Activated naive CD8-positive, alpha-beta T cell treated with anti-CD3 and anti-CD28 coated beads, Interleukin-2, amount 50 U/mL, for 24 hours (primary cell): Measurements from ENCODE around the gene ARL2.
A peak's percentile ranks its signal among the peaks of the same experiment; 100 is the strongest.
"Not testable (repeated sequence)": the region's sequence is repeated elsewhere in the genome, so short reads cannot be mapped to it uniquely, and the experiment has no call there.

Experiments used
- ATAC-seq: fragments of 150-1000 bp; cut with Tn5 transposase; one replicate; pipeline ENCODE4 v1.10.0; 2021
- DNase-seq: peaks from one replicate; pipeline ENCODE4 v3.0.0; 2021
- H3K27ac Mint-ChIP-seq: one replicate; pipeline ENCODE4 v1.8.0; 2021; ENCODE audit warnings: mild to moderate bottlenecking, mixed read lengths
- H3K27me3 Mint-ChIP-seq: one replicate; pipeline ENCODE4 v1.8.0; 2021; ENCODE audit warnings: mixed read lengths
- H3K36me3 Mint-ChIP-seq: one replicate; pipeline ENCODE4 v1.8.0; 2021; ENCODE audit warnings: low read depth, mixed read lengths
- H3K4me1 Mint-ChIP-seq: one replicate; pipeline ENCODE4 v1.8.0; 2021; ENCODE audit warnings: mixed read lengths
- H3K4me3 Mint-ChIP-seq: one replicate; pipeline ENCODE4 v1.8.0; 2021; ENCODE audit warnings: mild to moderate bottlenecking, moderate library complexity, mixed read lengths
- H3K9me3 Mint-ChIP-seq: one replicate; pipeline ENCODE4 v1.8.0; 2021; ENCODE audit warnings: mixed read lengths

ARL2 gene

DNA sequence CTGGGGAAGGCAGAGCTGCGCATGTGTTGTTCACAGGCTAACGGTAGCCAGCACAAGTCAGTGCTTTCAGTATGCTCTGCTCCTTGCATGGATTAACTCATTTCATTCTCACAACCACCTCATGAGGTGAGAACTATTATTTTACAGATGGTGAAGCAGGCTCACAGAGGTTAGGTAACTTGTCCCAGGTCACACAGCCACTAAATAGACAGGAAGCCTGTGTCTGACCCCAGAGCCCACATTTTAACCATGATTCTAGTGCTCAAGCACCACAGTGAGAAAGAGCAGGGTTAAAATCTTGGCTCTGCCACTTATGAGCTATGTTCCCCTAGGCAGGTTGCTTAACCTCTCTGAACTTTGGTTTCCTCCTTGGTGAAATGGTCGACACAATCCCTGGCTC, 7.0 kb downstream of the ARL2 start:
- H3K36me3 Mint-ChIP-seq, result peaks cover 18% of the 10 kb centered on the region
- no peaks in the 10 kb centered on the region for H3K27me3 Mint-ChIP-seq
- H3K4me3 Mint-ChIP-seq, result no peak overlapping the region
- DNase-seq (no peak), ATAC-seq (no peak)
- H3K9me3 Mint-ChIP-seq, result no peaks in the 10 kb centered on the region
- H3K4me1 Mint-ChIP-seq, result peaks cover 8% of the 10 kb centered on the region
- no peak overlapping the region for H3K27ac Mint-ChIP-seq

DNA sequence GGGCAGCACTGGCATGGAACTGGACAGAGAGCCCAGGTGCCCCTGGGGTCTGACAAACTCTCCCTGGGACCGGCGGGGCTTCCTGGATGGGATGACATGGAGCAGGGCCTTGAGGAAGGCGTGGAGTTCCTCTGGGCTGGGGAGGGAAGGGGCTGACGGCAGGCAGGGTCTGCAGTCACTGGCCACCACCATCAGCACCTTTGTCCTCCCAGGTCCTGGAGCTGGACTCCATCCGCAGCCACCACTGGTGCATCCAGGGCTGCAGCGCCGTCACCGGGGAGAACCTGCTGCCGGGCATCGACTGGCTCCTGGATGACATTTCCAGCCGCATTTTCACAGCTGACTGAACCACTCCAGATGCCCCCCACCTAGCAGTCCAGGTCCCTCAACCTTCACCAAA, 7.5 kb downstream of the ARL2 start:
- Mint-ChIP-seq H3K27me3 (no peaks in the 10 kb centered on the region), H3K36me3 (peaks cover 15% of the 10 kb centered on the region)

DNA sequence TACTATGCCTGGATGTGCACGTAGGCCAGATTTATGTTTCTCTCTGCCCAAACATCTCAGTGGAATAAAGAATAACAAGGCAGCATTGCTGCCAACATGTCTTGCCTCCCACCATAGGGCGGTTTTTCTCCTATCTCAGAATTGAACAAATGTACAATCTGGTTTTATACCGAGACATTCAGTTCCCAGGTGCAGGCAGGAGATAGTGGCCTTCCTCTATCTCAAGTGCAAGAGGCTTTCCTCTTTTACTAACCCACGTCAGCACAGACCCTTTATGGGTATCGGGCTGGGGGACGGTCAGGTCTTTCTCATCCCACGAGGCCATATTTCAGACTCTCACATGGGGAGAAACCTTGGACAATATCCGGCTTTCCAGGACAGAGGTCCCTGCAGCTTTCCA, 9.5 kb downstream of the ARL2 start:
- not testable (repeated sequence) for H3K36me3 Mint-ChIP-seq, H3K4me3 Mint-ChIP-seq, H3K9me3 Mint-ChIP-seq, H3K27me3 Mint-ChIP-seq, DNase-seq, H3K27ac Mint-ChIP-seq, ATAC-seq
- peaks cover 13% of the 10 kb centered on the region for H3K4me1 Mint-ChIP-seq

More for the DNA sequence above, 7.5 kb downstream of the ARL2 start:
- Mint-ChIP-seq H3K4me3 (no peak overlapping the region), H3K27ac (no peak overlapping the region), H3K4me1 (peaks cover 5% of the 10 kb centered on the region), H3K9me3 (no peaks in the 10 kb centered on the region)
- DNase-seq (no peak), ATAC-seq (no peak)

DNA sequence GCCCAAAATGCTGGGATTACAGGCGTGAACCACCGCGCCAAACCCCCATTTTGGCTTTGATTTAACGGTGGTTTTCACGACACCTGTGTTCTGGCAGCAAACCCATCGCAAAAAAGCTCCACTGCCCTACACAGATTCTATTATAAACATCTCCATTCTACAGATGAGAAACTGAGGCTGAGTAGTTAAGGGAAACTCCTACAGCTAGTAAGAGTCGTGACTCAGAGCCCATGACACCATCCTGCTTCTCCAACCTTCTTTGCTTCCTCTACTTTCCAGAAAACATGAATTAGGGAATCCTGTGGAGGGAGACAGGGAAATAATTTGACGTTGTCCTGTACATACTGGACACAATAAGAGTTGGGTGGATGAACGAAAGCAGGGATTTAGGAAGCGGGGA, 12.8 kb downstream of the ARL2 start:
- Mint-ChIP-seq H3K27me3 (no peaks in the 10 kb centered on the region), H3K36me3 (no peaks in the 10 kb centered on the region), H3K4me3 (peak overlapping the region; percentile 72), H3K9me3 (no peaks in the 10 kb centered on the region), H3K27ac (peak overlapping the region; percentile 69), H3K4me1 (peaks cover 16% of the 10 kb centered on the region)
- ATAC-seq (no peak), DNase-seq (no peak)

- ATAC-seq (peak; percentile 90), DNase-seq (peak; percentile 91)
- Mint-ChIP-seq H3K4me3 (peak within 1 kb of the TSS; percentile 72), H3K9me3 (no peaks in the 10 kb centered on the region), H3K27ac (peak within 1 kb of the TSS; percentile 69), H3K27me3 (no peaks in the 10 kb centered on the region), H3K36me3 (no peaks in the 10 kb centered on the region), H3K4me1 (peaks cover 16% of the 10 kb centered on the region)
These were observed 13.5 kb downstream of the ARL2 start, which contains the start of gene SNX15 for GRCh38 chr11:65027213-65028067. SNX15 (plus strand) TSS chr11:65027439; CDS start chr11:65027538, 99 bp downstream.

DNA sequence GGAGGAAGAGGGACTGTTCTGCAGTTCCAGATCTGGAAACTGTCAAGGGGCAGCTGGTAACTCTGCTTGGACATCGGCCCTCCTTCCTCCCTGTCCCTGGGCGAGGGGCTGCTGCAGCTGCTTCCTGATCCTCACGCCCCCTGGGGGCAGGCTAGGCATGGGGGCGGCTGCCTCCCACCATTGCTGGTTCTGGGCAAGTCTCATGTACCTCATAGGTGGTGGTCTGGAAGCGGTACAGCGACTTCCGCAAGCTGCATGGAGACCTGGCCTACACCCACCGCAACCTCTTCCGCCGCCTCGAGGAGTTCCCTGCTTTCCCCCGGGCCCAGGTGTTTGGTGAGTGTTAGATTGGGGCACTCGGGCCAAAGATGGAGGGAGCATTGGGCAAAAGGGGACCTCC, 18.3 kb downstream of the ARL2 start:
- no peak overlapping the region for H3K27ac Mint-ChIP-seq
- no peak overlapping the region for H3K4me3 Mint-ChIP-seq
- H3K4me1 Mint-ChIP-seq, result peaks cover 10% of the 10 kb centered on the region
- H3K9me3 Mint-ChIP-seq, result no peaks in the 10 kb centered on the region
- no peaks in the 10 kb centered on the region for H3K27me3 Mint-ChIP-seq
- ATAC-seq (no peak), DNase-seq (no peak)
- H3K36me3 Mint-ChIP-seq, result no peaks in the 10 kb centered on the region

DNA sequence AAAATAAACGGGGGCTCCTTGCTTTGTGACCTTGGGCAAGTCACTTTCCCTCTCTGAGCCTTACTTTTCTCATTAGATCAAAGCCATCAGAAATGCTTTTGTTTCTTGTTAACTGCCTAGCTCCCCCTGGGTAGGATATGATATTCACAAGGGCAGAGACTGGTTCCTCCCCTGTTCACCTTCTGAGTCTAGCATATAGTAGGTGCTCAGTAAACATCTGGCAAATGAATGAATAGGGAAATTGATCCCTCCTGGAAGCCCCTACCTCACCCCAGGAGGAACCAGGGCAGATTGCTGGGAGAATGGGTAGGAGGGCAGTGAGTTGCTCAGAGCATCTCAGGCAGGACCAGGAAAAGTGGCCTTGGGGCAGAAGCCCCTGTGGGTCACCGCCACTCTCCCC, 20.5 kb downstream of the ARL2 start:
- ATAC-seq, result no peak
- no peaks in the 10 kb centered on the region for H3K4me1 Mint-ChIP-seq
- no peak for DNase-seq
- H3K9me3 Mint-ChIP-seq, result no peaks in the 10 kb centered on the region
- H3K27me3 Mint-ChIP-seq, result no peaks in the 10 kb centered on the region
- no peak overlapping the region for H3K4me3 Mint-ChIP-seq
- no peak overlapping the region for H3K27ac Mint-ChIP-seq
- H3K36me3 Mint-ChIP-seq, result no peaks in the 10 kb centered on the region

- peaks cover 2% of the 10 kb centered on the region for H3K4me1 Mint-ChIP-seq
- H3K9me3 Mint-ChIP-seq, result no peaks in the 10 kb centered on the region
- DNase-seq (no peak), ATAC-seq (no peak)
- H3K36me3 Mint-ChIP-seq, result no peaks in the 10 kb centered on the region
- no peaks in the 10 kb centered on the region for H3K27me3 Mint-ChIP-seq
- H3K4me3 Mint-ChIP-seq, result no peak overlapping the region
- H3K27ac Mint-ChIP-seq, result no peak overlapping the region
These were observed 21.6 kb downstream of the ARL2 start for GRCh38 chr11:65035579-65035978.

- DNase-seq (no peak), ATAC-seq (no peak)
- H3K36me3 Mint-ChIP-seq, result no peaks in the 10 kb centered on the region
- no peaks in the 10 kb centered on the region for H3K27me3 Mint-ChIP-seq
- H3K9me3 Mint-ChIP-seq, result no peaks in the 10 kb centered on the region
- no peak overlapping the region for H3K27ac Mint-ChIP-seq
- no peak overlapping the region for H3K4me3 Mint-ChIP-seq
- peaks cover 6% of the 10 kb centered on the region for H3K4me1 Mint-ChIP-seq
These were observed 23.0 kb downstream of the ARL2 start for GRCh38 chr11:65036931-65037330.

GRCh38 chr11:65040520-65040846, 26.5 kb downstream of the ARL2 start:
- ATAC-seq (no peak), DNase-seq (no peak)
- H3K36me3 Mint-ChIP-seq, result peaks cover 5% of the 10 kb centered on the region
- peak overlapping the region; percentile 84 for H3K4me3 Mint-ChIP-seq
- peaks cover 15% of the 10 kb centered on the region for H3K4me1 Mint-ChIP-seq
- H3K27me3 Mint-ChIP-seq, result no peaks in the 10 kb centered on the region
- peak overlapping the region; percentile 93 for H3K27ac Mint-ChIP-seq
- H3K9me3 Mint-ChIP-seq, result no peaks in the 10 kb centered on the region

DNA sequence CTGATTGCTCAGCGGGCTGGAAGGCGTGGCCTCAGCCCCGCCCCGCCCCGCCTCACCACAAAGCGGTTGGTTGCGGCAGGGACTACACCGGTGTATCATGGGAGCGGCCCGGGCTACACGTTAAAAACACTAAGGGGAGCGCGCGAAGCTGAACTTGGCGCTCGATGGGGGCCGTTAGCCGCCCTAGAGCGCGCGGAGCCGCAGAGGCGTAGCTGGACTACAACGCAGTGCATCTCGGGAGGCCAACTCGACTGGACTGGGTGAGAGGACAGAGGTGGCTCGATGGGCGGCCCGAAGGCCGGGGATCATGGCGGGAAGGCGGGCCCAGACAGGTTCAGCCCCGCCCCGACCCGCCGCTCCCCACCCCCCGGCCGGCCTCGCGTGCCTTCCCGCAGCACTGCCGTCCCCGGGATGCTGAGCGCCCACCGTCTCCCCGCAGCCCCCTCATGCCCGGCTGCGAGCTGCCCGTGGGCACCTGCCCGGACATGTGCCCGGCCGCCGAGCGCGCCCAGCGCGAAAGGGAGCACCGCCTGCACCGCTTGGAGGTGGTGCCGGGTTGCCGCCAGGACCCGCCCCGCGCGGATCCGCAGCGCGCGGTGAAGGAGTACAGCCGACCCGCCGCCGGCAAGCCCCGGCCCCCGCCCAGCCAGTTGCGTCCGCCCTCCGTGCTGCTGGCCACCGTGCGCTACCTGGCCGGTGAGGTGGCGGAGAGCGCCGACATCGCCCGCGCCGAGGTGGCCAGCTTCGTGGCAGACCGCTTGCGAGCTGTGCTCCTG, 27.1 kb downstream of the ARL2 start, which contains the start of gene SAC3D1:
Gene SAC3D1, plus strand, starts transcription at position 364 of the 776 bp plus-strand sequence. Its CDS starts 83 bp downstream, at position 447.
- Mint-ChIP-seq H3K4me1 (peaks cover 15% of the 10 kb centered on the region), H3K36me3 (peaks cover 5% of the 10 kb centered on the region), H3K27ac (peak within 1 kb of the TSS; percentile 93), H3K4me3 (peak within 1 kb of the TSS; percentile 84), H3K27me3 (no peaks in the 10 kb centered on the region), H3K9me3 (no peaks in the 10 kb centered on the region)
- DNase-seq (peak; percentile 86), ATAC-seq (peak; percentile 96)

DNA sequence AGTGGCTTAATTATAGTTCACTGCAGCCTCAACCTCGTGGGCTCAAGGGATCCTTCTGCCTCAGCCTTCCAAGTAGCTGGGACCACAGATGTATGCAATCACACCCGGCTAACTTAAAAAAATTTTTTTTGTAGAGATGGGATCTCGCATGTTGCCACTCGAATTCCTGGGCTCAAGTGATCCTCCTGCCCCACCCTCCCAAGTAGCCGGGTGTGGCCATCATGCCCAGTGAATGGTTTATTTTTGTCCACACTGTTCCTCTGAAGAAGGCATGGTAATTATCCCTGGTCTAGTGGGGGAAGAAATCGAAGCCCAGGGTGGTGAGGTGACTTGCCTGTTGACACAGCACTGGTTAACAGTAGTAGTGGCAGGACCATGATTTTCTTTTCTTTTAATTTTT, 28.9 kb downstream of the ARL2 start:
- H3K4me1 Mint-ChIP-seq, result peaks cover 31% of the 10 kb centered on the region
- H3K9me3 Mint-ChIP-seq, result no peaks in the 10 kb centered on the region
- peaks cover 5% of the 10 kb centered on the region for H3K36me3 Mint-ChIP-seq
- H3K27me3 Mint-ChIP-seq, result peaks cover 2% of the 10 kb centered on the region
- ATAC-seq, result no peak
- no peak for DNase-seq
- H3K27ac Mint-ChIP-seq, result no peak overlapping the region
- H3K4me3 Mint-ChIP-seq, result peak overlapping the region; percentile 81

DNA sequence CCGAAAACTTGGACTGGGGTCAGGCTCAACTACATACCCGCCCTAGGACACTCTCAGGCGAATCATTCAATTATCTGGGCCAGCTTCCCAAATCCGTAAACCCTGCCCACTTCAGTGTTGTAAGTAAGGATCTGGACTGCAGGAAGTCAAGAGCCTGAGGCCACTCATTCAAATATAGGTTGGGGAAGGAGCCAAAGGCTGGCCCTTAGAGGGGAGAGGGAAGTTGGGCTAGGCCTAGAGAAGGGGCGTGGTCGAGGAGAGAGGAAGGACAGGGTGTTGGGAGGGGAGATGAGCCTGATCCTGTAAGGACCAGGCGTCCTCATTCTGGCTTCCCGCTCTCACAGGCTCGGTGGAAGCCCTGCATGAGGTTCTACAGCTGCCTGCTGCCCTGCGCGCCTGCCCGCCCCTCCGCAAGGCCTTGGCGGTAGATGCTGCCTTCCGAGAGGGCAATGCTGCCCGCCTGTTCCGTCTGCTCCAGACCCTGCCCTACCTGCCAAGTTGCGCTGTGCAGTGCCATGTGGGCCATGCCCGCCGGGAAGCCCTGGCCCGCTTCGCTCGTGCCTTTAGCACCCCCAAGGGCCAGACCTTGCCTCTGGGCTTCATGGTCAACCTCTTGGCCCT, 30.0 kb downstream of the ARL2 start:
- no peak overlapping the region for H3K4me3 Mint-ChIP-seq

GRCh38 chr11:65045061-65045460, 31.1 kb downstream of the ARL2 start:
- Mint-ChIP-seq H3K27me3 (peaks cover 2% of the 10 kb centered on the region), H3K4me1 (peaks cover 37% of the 10 kb centered on the region), H3K27ac (no peak overlapping the region), H3K4me3 (no peak overlapping the region), H3K9me3 (no peaks in the 10 kb centered on the region), H3K36me3 (peaks cover 5% of the 10 kb centered on the region)
- ATAC-seq (no peak), DNase-seq (no peak)

More for the DNA sequence above, 30.0 kb downstream of the ARL2 start:
- H3K4me1 Mint-ChIP-seq, result peaks cover 37% of the 10 kb centered on the region
- DNase-seq (no peak), ATAC-seq (no peak)
- no peaks in the 10 kb centered on the region for H3K9me3 Mint-ChIP-seq
- peaks cover 2% of the 10 kb centered on the region for H3K27me3 Mint-ChIP-seq
- peaks cover 5% of the 10 kb centered on the region for H3K36me3 Mint-ChIP-seq
- H3K27ac Mint-ChIP-seq, result no peak overlapping the region
